Prostate gland (tissue), 2 donors: ENCODE measurements around the gene ZBTB2.

ENCODE experiments used
- POLR2A ChIP-seq: fragments of 450-650 bp; IDR thresholded peaks from one replicate; pipeline ENCODE4 v1.6.1; 2016; ENCODE audit warnings: antibody characterized with exemption, mild to moderate bottlenecking
- POLR2AphosphoS5 ChIP-seq: sonication (generic); formaldehyde crosslinking; IDR thresholded peaks from one replicate; pipeline ENCODE4 v1.6.1; 2017; ENCODE audit warnings: antibody characterized with exemption
- TF ChIP-seq, protein P1 (sequence below), 4 experiments: fragments of 200-600 bp in 2 of 4; fragments of 450-650 bp in 2 of 4; sonication (generic) in 2 of 4; IDR thresholded peaks; 1 replicate in 3 of 4; 2 replicates in 1 of 4; pipeline ENCODE4 v1.5.1; 2016 to 2019; ENCODE audit warnings: antibody characterized with exemption in 4 of 4, mild to moderate bottlenecking in 2 of 4, moderate library complexity in 2 of 4

DNA sequence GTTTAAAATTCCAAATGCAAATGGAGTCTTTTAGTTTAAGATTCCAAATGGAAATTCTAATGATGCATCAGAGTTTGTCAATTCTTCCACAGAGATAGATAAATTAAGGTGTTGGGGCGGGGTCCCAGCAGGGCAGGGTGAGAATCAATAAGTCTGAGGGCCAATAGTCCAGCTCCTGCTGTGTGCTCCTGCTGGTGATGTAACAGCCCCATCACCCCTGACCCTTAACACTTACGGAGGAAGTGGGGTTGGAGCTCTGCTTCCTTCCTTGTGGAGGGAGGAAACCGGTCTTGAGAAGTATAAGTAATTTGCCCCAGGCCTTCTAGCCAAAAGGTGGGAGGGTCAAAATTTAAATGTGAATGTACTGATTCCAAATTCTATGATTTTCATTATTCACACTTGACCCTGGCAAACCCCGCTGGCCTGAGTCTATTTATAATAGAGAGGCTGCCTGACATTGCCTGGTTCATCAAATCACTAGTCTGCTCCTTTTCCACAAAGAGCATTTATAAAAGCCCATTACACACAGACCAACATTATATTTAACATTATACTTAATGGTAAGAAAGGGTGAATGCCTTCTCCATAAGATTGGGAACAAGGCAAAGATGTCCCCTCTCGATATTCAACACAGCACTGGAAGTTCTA, 17.2 kb downstream of the ZBTB2 start:
- TF ChIP-seq, protein P1, sequence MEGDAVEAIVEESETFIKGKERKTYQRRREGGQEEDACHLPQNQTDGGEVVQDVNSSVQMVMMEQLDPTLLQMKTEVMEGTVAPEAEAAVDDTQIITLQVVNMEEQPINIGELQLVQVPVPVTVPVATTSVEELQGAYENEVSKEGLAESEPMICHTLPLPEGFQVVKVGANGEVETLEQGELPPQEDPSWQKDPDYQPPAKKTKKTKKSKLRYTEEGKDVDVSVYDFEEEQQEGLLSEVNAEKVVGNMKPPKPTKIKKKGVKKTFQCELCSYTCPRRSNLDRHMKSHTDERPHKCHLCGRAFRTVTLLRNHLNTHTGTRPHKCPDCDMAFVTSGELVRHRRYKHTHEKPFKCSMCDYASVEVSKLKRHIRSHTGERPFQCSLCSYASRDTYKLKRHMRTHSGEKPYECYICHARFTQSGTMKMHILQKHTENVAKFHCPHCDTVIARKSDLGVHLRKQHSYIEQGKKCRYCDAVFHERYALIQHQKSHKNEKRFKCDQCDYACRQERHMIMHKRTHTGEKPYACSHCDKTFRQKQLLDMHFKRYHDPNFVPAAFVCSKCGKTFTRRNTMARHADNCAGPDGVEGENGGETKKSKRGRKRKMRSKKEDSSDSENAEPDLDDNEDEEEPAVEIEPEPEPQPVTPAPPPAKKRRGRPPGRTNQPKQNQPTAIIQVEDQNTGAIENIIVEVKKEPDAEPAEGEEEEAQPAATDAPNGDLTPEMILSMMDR (IDR thresholded peaks at IDR 0.05): no peak
- TF ChIP-seq POLR2A (no peak), POLR2AphosphoS5 (no peak)
